ENCODE results near the gene TRIO.

The TRIO gene

DNA sequence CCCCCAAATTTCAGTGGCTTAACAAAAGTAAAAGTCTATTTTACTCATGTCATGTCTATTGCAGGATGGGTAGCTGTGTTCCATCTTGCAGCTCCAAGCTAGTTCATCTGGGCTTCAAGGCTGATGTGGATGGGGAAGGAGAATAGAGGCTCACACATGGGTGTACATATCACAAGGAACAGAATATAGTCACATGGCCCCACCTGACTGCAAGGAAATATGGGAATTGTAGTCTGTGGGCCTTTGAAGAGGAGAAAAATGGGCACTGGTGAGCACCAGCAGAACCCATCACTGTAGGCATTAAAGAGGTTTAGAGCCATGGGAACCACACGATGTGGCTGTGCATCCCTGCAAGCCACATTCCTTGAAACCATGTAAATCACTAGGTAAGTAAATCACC is 17.9 kb upstream of the TRIO start:
- Histone ChIP-seq H3K4me1 (ENCODE audit: low read length) (no peaks in the 10 kb centered on the region), H3K27me3 (replicated peaks; ENCODE audit: insufficient read depth, low read length) (no peaks in the 10 kb centered on the region), H3K4me2 (ENCODE audit: low read depth, low read length) (no peak overlapping the region), H3K4me3 (ENCODE audit: low read length) (no peak overlapping the region), H3K9ac (ENCODE audit: low read length) (no peak overlapping the region), H3K9me3 (replicated peaks; ENCODE audit: insufficient read depth, low read length) (no peaks in the 10 kb centered on the region), H3F3A (ENCODE audit: insufficient read depth, low read length) (no peaks in the 10 kb centered on the region), H4K20me1 (ENCODE audit: insufficient read depth, low read length) (no peaks in the 10 kb centered on the region), H3K27ac (ENCODE audit: low read length) (no peak overlapping the region), H3K79me2 (ENCODE audit: low read length) (no peaks in the 10 kb centered on the region), H3K9me2 (replicated peaks; ENCODE audit: insufficient read depth, low read length) (no peaks in the 10 kb centered on the region), H2AFZ (ENCODE audit: low read length) (no peak overlapping the region), H3K36me3 (replicated peaks; ENCODE audit: insufficient read depth, low read length) (no peaks in the 10 kb centered on the region)
- no peak for DNase-seq
- TF ChIP-seq, protein P1, sequence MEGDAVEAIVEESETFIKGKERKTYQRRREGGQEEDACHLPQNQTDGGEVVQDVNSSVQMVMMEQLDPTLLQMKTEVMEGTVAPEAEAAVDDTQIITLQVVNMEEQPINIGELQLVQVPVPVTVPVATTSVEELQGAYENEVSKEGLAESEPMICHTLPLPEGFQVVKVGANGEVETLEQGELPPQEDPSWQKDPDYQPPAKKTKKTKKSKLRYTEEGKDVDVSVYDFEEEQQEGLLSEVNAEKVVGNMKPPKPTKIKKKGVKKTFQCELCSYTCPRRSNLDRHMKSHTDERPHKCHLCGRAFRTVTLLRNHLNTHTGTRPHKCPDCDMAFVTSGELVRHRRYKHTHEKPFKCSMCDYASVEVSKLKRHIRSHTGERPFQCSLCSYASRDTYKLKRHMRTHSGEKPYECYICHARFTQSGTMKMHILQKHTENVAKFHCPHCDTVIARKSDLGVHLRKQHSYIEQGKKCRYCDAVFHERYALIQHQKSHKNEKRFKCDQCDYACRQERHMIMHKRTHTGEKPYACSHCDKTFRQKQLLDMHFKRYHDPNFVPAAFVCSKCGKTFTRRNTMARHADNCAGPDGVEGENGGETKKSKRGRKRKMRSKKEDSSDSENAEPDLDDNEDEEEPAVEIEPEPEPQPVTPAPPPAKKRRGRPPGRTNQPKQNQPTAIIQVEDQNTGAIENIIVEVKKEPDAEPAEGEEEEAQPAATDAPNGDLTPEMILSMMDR (IDR thresholded peaks at IDR 0.05; ENCODE audit: low read length), result no peak
- TF ChIP-seq EZH2phosphoT487 (IDR thresholded peaks at IDR 0.05; ENCODE audit: low read length), result no peak
- no peak for TF ChIP-seq EZH2 (optimal IDR thresholded peaks at IDR 0.05; ENCODE audit: low read depth, low read length)

DNA sequence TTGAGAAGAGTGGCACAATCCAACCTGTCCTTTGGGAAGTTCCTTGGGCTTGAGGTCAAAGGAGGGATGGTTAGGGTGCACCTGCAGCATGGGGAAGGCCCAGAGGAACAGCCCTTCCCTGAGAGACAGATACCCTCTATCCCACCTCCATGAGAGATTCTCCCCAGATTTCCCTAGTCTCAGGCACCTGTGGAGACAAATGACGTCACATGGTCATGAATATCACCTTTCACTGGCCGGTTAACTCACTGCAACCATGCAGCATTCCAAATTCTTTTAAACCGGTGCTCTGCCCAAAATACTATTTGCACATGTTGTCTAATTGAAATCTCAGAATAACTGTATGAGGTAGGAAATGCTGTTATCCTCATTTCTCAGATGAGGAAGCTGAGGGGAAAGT is 15.6 kb upstream of the TRIO start:
- Histone ChIP-seq H3K9me3 (replicated peaks; ENCODE audit: insufficient read depth, low read length) (no peaks in the 10 kb centered on the region), H3K9me2 (replicated peaks; ENCODE audit: insufficient read depth, low read length) (no peaks in the 10 kb centered on the region), H3K4me1 (ENCODE audit: low read length) (no peaks in the 10 kb centered on the region), H3K27ac (ENCODE audit: low read length) (no peak overlapping the region), H3K27me3 (replicated peaks; ENCODE audit: insufficient read depth, low read length) (no peaks in the 10 kb centered on the region), H3K9ac (ENCODE audit: low read length) (no peak overlapping the region), H3F3A (ENCODE audit: insufficient read depth, low read length) (no peaks in the 10 kb centered on the region), H3K36me3 (replicated peaks; ENCODE audit: insufficient read depth, low read length) (no peaks in the 10 kb centered on the region), H3K4me3 (ENCODE audit: low read length) (no peak overlapping the region), H3K4me2 (ENCODE audit: low read depth, low read length) (no peak overlapping the region), H3K79me2 (ENCODE audit: low read length) (no peaks in the 10 kb centered on the region), H2AFZ (ENCODE audit: low read length) (no peak overlapping the region), H4K20me1 (ENCODE audit: insufficient read depth, low read length) (no peaks in the 10 kb centered on the region)
- no peak for DNase-seq
- TF ChIP-seq EZH2 (optimal IDR thresholded peaks at IDR 0.05; ENCODE audit: low read depth, low read length) (no peak), EZH2phosphoT487 (IDR thresholded peaks at IDR 0.05; ENCODE audit: low read length) (no peak)
- TF ChIP-seq, protein P1 (IDR thresholded peaks at IDR 0.05; ENCODE audit: low read length), result no peak

- no peak for DNase-seq
- Histone ChIP-seq H2AFZ (ENCODE audit: low read length) (no peak overlapping the region), H4K20me1 (ENCODE audit: insufficient read depth, low read length) (no peaks in the 10 kb centered on the region), H3K27me3 (replicated peaks; ENCODE audit: insufficient read depth, low read length) (no peaks in the 10 kb centered on the region), H3F3A (ENCODE audit: insufficient read depth, low read length) (no peaks in the 10 kb centered on the region), H3K79me2 (ENCODE audit: low read length) (no peaks in the 10 kb centered on the region), H3K9ac (ENCODE audit: low read length) (no peak overlapping the region), H3K36me3 (replicated peaks; ENCODE audit: insufficient read depth, low read length) (no peaks in the 10 kb centered on the region), H3K27ac (ENCODE audit: low read length) (no peak overlapping the region), H3K9me3 (replicated peaks; ENCODE audit: insufficient read depth, low read length) (no peaks in the 10 kb centered on the region), H3K4me1 (ENCODE audit: low read length) (no peaks in the 10 kb centered on the region), H3K4me3 (ENCODE audit: low read length) (no peak overlapping the region), H3K9me2 (replicated peaks; ENCODE audit: insufficient read depth, low read length) (no peaks in the 10 kb centered on the region), H3K4me2 (ENCODE audit: low read depth, low read length) (no peak overlapping the region)
- TF ChIP-seq EZH2 (optimal IDR thresholded peaks at IDR 0.05; ENCODE audit: low read depth, low read length) (no peak), EZH2phosphoT487 (IDR thresholded peaks at IDR 0.05; ENCODE audit: low read length) (no peak)
- TF ChIP-seq, protein P1 (IDR thresholded peaks at IDR 0.05; ENCODE audit: low read length), result no peak
Measured at GRCh38 chr5:14128079-14128478, 15.1 kb upstream of the TRIO start.
